IPS-18c (cell line): ENCODE measurements around the gene ENTPD7.
"Not testable (repeated sequence)": the region's sequence is repeated elsewhere in the genome, so short reads cannot be mapped to it uniquely, and the experiment has no call there.

ENCODE experiments used
- H3K4me3 ChIP-seq: 2 replicates; pipeline ENCODE4 v1.7.0; 2013; ENCODE audit warnings: low read depth, mild to moderate bottlenecking, low read length, moderate library complexity; ENCODE audit not compliant: insufficient read depth
- H3K9me3 ChIP-seq: one replicate; pipeline ENCODE4 v1.6.1; 2013; ENCODE audit warnings: mild to moderate bottlenecking, low read length, moderate library complexity; ENCODE audit not compliant: control insufficient read depth, insufficient read depth

Gene ENTPD7

DNA sequence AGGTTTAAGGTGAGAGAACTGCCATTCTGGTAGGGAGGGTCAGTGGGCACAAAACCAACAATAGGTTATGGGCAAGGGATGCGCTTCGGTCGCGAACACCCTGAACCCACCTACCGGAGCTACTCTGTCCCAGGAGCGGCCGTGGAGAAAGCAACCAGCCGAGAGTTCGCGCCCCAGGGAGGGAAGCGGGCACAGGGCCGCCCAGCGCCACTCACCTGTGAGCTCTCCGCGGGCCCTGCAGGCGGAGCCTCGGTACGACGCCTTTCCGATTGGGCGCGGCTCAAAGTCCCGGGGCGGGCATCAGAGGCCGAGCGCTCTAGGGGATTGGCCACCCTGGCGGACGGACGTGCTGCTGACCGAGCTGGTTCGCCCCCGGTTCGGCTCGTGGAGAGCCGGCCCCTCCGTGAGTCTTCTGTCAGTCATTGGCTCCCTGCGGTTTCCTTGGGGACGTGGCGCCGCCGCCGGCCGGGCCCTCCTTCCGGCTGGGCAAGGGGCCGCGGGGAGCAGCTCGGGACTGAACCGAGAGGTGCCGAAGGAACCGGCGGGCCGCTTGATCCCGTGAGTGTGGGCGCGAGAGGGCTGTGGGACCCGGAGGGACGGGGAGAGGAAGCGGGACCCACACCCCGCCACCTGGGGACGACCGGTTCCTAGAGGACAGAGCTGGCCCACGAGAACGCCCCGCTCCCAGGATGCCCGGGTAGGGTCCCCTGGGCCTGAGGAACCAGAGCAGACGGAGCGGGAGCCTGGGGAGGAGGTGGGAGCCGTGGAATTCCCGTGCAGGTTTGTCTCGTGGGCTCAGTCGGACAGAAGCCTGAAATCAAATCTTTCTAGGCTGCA, at the start of gene ENTPD7:
Gene ENTPD7, plus strand, starts transcription at position 479 of the 837 bp plus-strand sequence. CDS start 448 bp downstream, outside the sequence.
- H3K9me3 ChIP-seq: no peaks in the 10 kb centered on the region
- H3K4me3 ChIP-seq: peak within 1 kb of the TSS; percentile 93

DNA sequence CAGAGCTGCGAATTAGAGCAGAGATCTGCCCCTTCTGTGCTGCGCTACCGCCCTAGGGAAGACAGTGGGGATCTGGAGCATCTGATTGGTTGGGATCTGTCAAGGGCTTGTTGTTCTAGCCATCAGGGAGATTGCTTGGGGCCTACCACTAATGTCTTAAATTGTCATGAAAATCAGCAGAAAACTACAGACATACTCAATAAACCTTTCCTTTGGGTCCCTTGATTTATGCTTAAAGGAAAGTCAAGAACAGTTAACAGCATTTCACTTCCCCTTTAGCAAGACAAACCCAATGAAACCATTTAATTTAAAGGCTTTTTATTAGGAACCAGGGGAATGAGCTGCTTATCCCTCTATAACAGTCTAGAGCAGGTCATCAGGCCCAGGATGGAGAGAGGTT, 49.1 kb upstream of the ENTPD7 start:
- H3K9me3 ChIP-seq: no peaks in the 10 kb centered on the region
- no peak overlapping the region for H3K4me3 ChIP-seq

GRCh38 chr10:99611326-99611725, 48.0 kb upstream of the ENTPD7 start:
- Histone ChIP-seq H3K9me3 (no peaks in the 10 kb centered on the region), H3K4me3 (no peak overlapping the region)

GRCh38 chr10:99612167-99612831, 47.0 kb upstream of the ENTPD7 start:
- Histone ChIP-seq H3K9me3 (no peaks in the 10 kb centered on the region), H3K4me3 (no peak overlapping the region)

DNA sequence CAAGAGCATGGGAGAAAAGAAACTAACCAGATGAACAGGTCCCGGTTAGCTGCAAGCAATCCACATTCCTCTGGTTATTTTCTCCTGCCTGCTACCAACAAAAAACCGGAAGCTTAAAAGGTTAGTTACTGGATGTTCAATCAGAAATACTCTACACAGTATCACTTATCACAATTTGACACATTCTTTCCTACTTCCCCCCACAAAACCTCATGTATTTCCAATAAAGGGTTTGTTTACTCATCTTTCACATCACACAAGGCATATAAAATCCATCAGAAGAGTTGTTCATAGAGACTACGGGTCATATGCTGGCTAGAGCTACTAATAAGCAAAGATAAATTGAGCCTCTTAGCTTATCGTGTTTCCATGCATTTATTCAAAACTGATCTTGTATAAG, 43.9 kb upstream of the ENTPD7 start:
- Histone ChIP-seq H3K4me3 (no peak overlapping the region), H3K9me3 (no peaks in the 10 kb centered on the region)

- peaks cover 2% of the 10 kb centered on the region for H3K9me3 ChIP-seq
- no peak overlapping the region for H3K4me3 ChIP-seq
Measured at GRCh38 chr10:99617696-99618095, 41.6 kb upstream of the ENTPD7 start.

- H3K9me3 ChIP-seq: peaks cover 2% of the 10 kb centered on the region
- H3K4me3 ChIP-seq: peak overlapping the region; percentile 87
Measured at GRCh38 chr10:99619090-99619800, 40.1 kb upstream of the ENTPD7 start.

- Histone ChIP-seq H3K9me3 (peaks cover 2% of the 10 kb centered on the region), H3K4me3 (peak within 1 kb of the TSS; percentile 89)
Measured at GRCh38 chr10:99619851-99620710, 39.2 kb upstream of the ENTPD7 start, which contains the start of gene SLC25A28. SLC25A28 (minus strand) TSS chr10:99620439; CDS start chr10:99620335, 104 bp downstream.

DNA sequence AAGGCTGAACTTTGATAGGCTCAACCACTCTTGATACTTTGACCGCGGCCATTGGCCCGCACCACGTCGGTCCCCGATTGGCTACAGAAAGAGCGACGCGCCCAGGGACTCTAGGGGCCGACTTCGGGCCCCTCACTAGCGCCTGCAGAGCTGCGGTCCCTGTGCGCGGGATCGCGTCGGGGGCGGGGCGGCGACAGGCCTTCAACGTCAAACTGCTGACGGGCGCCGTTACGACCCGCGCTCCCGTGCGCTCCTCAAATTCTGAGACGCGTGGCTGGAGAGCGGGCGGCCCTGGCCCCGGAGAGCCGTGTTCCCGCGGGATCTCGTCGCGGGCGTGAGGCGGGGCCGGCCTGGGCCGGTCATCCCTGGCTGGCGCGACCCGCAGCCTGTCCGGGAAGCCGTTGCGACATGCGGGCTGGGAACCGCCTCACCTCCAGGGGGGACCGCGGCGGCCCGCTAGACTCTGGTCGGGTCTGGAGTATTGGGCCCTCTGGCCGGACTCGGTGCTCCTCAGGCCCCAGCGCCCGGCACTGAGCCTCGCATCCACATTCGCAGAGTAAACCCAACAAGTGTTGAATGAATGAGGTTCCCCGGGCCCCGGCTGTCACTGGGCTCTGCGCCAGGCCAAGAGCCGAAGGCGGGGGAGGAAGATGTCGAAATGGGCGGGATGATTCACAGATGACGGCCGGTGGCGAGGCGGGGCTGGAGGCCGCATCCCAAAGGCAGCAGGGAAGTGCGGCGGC, 38.4 kb upstream of the ENTPD7 start:
- H3K9me3 ChIP-seq: peaks cover 2% of the 10 kb centered on the region
- peak overlapping the region; percentile 89 for H3K4me3 ChIP-seq

GRCh38 chr10:99621454-99622251, 37.7 kb upstream of the ENTPD7 start:
- H3K9me3 ChIP-seq: peaks cover 2% of the 10 kb centered on the region
- peak overlapping the region; percentile 89 for H3K4me3 ChIP-seq

DNA sequence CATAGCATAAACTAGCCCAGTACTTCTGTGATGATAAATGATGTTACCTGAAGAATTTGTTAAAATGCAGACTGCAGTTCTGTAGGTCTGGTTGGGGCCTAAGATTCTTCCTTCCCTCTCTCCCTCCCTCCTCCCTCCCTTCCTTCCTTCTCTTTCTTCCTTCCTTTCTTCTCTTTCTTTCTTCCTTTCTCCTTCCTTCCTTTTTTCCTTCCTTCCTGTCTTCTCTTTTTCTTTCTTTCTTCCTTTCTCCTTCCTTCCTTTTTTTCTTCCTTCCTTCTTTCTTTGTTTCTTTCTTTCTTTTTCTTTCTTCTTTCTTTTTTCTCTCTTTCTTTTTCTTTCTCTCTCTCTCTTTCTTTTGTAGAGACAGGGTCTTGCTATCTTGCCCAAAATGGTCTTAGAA, 35.4 kb upstream of the ENTPD7 start:
- peaks cover 2% of the 10 kb centered on the region for H3K9me3 ChIP-seq

DNA sequence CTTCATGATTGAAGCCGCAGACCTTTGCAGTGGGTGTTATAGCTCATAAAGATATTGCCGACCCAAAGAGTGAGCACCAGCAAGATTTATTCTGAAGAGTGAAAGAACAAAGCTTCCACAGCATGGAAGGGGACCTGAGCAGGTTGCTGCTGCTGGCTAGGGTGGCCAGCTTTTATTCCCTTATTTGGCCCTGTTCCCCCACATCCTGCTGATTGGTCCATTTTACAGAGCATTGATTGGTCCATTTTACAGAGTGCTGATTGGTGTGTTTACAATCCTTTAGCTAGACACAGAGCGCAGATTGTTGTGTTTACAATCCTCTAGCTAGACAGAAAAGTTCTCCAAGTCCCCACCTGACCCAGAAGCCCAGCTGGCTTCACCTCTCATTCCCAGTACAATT, 34.2 kb upstream of the ENTPD7 start:
- H3K9me3 ChIP-seq: not testable (repeated sequence)

More for the DNA sequence above, 35.4 kb upstream of the ENTPD7 start:
- no peak overlapping the region for H3K4me3 ChIP-seq

GRCh38 chr10:99628923-99629624, 30.2 kb upstream of the ENTPD7 start:
- Histone ChIP-seq H3K4me3 (no peak overlapping the region), H3K9me3 (no peaks in the 10 kb centered on the region)

More for the DNA sequence above, 34.2 kb upstream of the ENTPD7 start:
- not testable (repeated sequence) for H3K4me3 ChIP-seq

DNA sequence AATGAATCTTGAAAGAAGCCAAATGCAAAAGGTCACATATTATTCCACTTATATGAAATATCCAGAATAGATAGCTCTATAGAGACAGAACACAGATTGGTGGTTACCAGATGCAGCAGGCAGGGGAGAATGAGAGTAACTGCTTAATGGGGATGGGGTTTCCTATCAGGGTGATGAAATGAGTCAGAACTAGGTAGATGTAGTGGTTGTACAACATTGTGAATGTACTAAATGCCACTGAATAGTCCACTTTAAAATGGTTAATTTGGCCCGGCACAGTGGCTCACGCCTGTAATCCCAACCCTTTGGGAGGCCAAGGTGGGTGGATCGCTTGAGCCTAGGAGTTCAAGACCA, 29.7 kb upstream of the ENTPD7 start:
- Histone ChIP-seq H3K9me3 (no peaks in the 10 kb centered on the region), H3K4me3 (no peak overlapping the region)

DNA sequence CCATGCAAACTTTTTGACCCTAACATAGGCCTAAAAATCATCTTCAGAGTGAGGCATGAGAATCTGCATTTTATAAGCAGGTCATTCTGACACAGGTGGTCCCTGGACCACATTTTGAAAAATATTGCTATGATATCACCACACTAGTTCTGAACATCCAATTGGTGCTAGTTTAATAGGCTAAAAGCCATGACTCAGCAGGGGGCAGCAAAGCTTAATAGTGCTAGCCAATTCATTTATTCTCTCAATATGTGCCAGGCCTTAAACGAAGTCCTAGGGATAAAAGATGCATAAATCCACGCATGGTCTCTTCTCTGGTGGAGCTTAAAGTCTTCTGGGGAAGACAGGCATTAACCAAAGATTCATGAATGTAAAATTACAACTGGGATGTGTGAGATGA, 28.9 kb upstream of the ENTPD7 start:
- no peak overlapping the region for H3K4me3 ChIP-seq
- no peaks in the 10 kb centered on the region for H3K9me3 ChIP-seq
